HCT116 (cell line): ENCODE data around the gene PIAS2. TPM values are rescaled to one million over a fixed set of nuclear protein-coding genes. Genes with fewer than 3 reads are reported as not detected.

Experiments
- ATAC-seq: fragments of 200-7000 bp; cut with Tn5 transposase; 2 replicates; pipeline ENCODE4 v1.9.1; 2020; ENCODE audit warnings: mild to moderate bottlenecking, moderate library complexity
- BruUV-seq: library from RNA; stranded (reverse); fragments of 400-500 nt; replicated peaks from 2 replicates; lab custom pipeline; 2021; lab: Mats Ljungman, UMichigan
- CTCF ChIA-PET: fragments of 300-600 bp; sonication (Branson Sonifier 250); formaldehyde crosslinking; loops from one replicate; lab custom pipeline; 2021; ENCODE audit warnings: antibody characterized with exemption; lab: Charles Lee
- POLR2A ChIA-PET: fragments of 300-600, 350-600 bp; sonication (Branson Sonifier 250); formaldehyde crosslinking; loops from one replicate; lab custom pipeline; 2021; ENCODE audit warnings: antibody characterized with exemption; lab: Charles Lee
- RAD21 ChIA-PET, 2 experiments: fragments of 300-600 bp; sonication (Branson Sonifier 250); formaldehyde crosslinking; loops; one replicate each; lab custom pipeline; 2023; ENCODE audit warnings: low total read pairs in 2 of 2; ENCODE audit not compliant: uncharacterized antibody in 2 of 2, unreplicated experiment in 2 of 2, low non-redundant PET in 1 of 2; lab: Charles Lee
- DNase-seq: peaks from one replicate; pipeline ENCODE4 v3.0.0-alpha.2; 2010; ENCODE audit warnings: low read depth, low spot score
- H2AFZ ChIP-seq: fragments of 200-600 bp; shearing (Covaris generic), sonication (generic); 2 replicates; pipeline ENCODE4 v1.6.1; 2017; ENCODE audit warnings: low read depth, mixed run types, mixed read lengths, antibody characterized with exemption, low read length; ENCODE audit not compliant: poor library complexity, severe bottlenecking
- H3K27ac ChIP-seq: 2 replicates; pipeline ENCODE4 v1.5.1; 2012; ENCODE audit warnings: low read depth, low read length
- H3K27me3 ChIP-seq: fragments of 200-600 bp; sonication (generic); 2 replicates; pipeline ENCODE4 v1.6.1; 2016; ENCODE audit warnings: mixed run types, low read length, mixed read lengths; ENCODE audit not compliant: insufficient read depth
- H3K36me3 ChIP-seq, 2 experiments: fragments of 200-500 bp in 1 of 2; fragments of 200-600 bp in 1 of 2; sonication (Bioruptor generic) in 1 of 2; sonication (generic) in 1 of 2; 2 replicates each; pipeline versions ENCODE4 v1.5.1 to v1.6.1; 2014 to 2016; ENCODE audit warnings: low read length in 2 of 2, inconsistent platforms in 1 of 2, mixed read lengths in 1 of 2, mixed run types in 1 of 2; ENCODE audit not compliant: insufficient read depth in 2 of 2, control insufficient read depth in 1 of 2
- H3K4me1 ChIP-seq, 2 experiments: fragments of 200-600 bp in 1 of 2; sonication (generic) in 1 of 2; 2 replicates each; pipeline versions ENCODE4 v1.5.1 to v1.6.1; 2012 to 2017; ENCODE audit warnings: low read length in 2 of 2, inconsistent platforms in 1 of 2, mild to moderate bottlenecking in 1 of 2, mixed read lengths in 1 of 2, mixed run types in 1 of 2, moderate library complexity in 1 of 2; ENCODE audit not compliant: insufficient read depth in 2 of 2, control insufficient read depth in 1 of 2
- H3K4me2 ChIP-seq: fragments of 200-600 bp; sonication (generic); 2 replicates; pipeline ENCODE4 v1.6.1; 2017; ENCODE audit warnings: mixed run types, low read length, mixed read lengths
- H3K4me3 ChIP-seq, 2 experiments: fragments of 200-600 bp in 1 of 2; sonication (generic) in 1 of 2; replicated peaks in 1 of 2; 2 replicates each; pipeline ENCODE4 v1.5.1; 2011 to 2016; ENCODE audit warnings: low read length in 2 of 2, control low read depth in 1 of 2, low read depth in 1 of 2, mild to moderate bottlenecking in 1 of 2, mixed read lengths in 1 of 2, mixed run types in 1 of 2
- H3K79me2 ChIP-seq: fragments of 200-600 bp; sonication (generic); 2 replicates; pipeline ENCODE4 v1.6.1; 2017; ENCODE audit warnings: mild to moderate bottlenecking, mixed run types, low read length, moderate library complexity, mixed read lengths; ENCODE audit not compliant: insufficient read depth
- H3K9ac ChIP-seq: fragments of 200-600 bp; sonication (generic); 2 replicates; pipeline ENCODE4 v1.6.1; 2016; ENCODE audit warnings: low read length, mixed read lengths
- H3K9me2 ChIP-seq: fragments of 200-600 bp; sonication (generic), shearing (Covaris generic); 2 replicates; pipeline ENCODE4 v1.6.1; 2017; ENCODE audit warnings: mixed run types, mild to moderate bottlenecking, moderate library complexity; ENCODE audit not compliant: insufficient read depth
- H3K9me3 ChIP-seq, 2 experiments: fragments of 200-500 bp in 1 of 2; fragments of 200-600 bp in 1 of 2; sonication (Bioruptor generic) in 1 of 2; sonication (generic) in 1 of 2; 2 replicates each; pipeline ENCODE4 v1.6.1; 2014 to 2017; ENCODE audit warnings: low read length in 2 of 2, mixed read lengths in 2 of 2, inconsistent platforms in 1 of 2, low read depth in 1 of 2, mild to moderate bottlenecking in 1 of 2, mixed run types in 1 of 2, moderate library complexity in 1 of 2; ENCODE audit not compliant: control insufficient read depth in 1 of 2, insufficient read depth in 1 of 2
- H4K20me1 ChIP-seq: fragments of 200-600 bp; sonication (generic), shearing (Covaris generic); 2 replicates; pipeline ENCODE4 v1.6.1; 2017; ENCODE audit warnings: mixed run types, mild to moderate bottlenecking, moderate library complexity; ENCODE audit not compliant: insufficient read depth
- CBX3 ChIP-seq: IDR thresholded peaks from 2 replicates; pipeline ENCODE4 v1.6.1; 2012; ENCODE audit warnings: low read depth
- EGR1 ChIP-seq: IDR thresholded peaks from 2 replicates; pipeline ENCODE4 v1.6.1; 2012; ENCODE audit warnings: low read depth
- EZH2 ChIP-seq: fragments of 200-600 bp; sonication (generic); IDR thresholded peaks from 2 replicates; pipeline ENCODE4 v1.6.1; 2017; ENCODE audit warnings: antibody characterized with exemption, mixed run types
- MAX ChIP-seq: IDR thresholded peaks from 2 replicates; pipeline ENCODE4 v1.6.1; 2012
- POLR2A ChIP-seq: IDR thresholded peaks from 2 replicates; pipeline ENCODE4 v1.7.0; 2011; ENCODE audit warnings: borderline replicate concordance; ENCODE audit not compliant: insufficient read depth, insufficient read length; ENCODE audit errors: extremely low read depth
- POLR2AphosphoS5 ChIP-seq: IDR thresholded peaks from 2 replicates; pipeline ENCODE4 v1.6.1; 2011; ENCODE audit warnings: mild to moderate bottlenecking, low read depth, low read length, moderate library complexity
- SIN3A ChIP-seq: IDR thresholded peaks from 2 replicates; pipeline ENCODE4 v1.6.1; 2012; ENCODE audit warnings: low read depth
- SP1 ChIP-seq: IDR thresholded peaks from 2 replicates; pipeline ENCODE4 v1.6.1; 2012; ENCODE audit warnings: low read depth
- ZFX ChIP-seq: fragments of 450-650 bp; IDR thresholded peaks from 2 replicates; pipeline ENCODE4 v1.6.1; 2017
- ZNF274 ChIP-seq: fragments of 200-500 bp; sonication (Bioruptor generic); IDR thresholded peaks from 2 replicates; pipeline ENCODE4 v1.6.1; 2014; ENCODE audit warnings: mild to moderate bottlenecking, low read depth, low read length, inconsistent platforms
- intact Hi-C: fragments of 100-400 bp; cut with micrococcal nuclease; formaldehyde crosslinking; loops from 2 replicates; pipeline ENCODE4 v1.10.0; 2022
- total RNA-seq: library from RNA; stranded (reverse); gene quantifications from one replicate; pipeline ENCODE4 v1.2.1, GENCODE V29; 2021; ENCODE audit not compliant: unreplicated experiment
- TF ChIP-seq, protein P1 (sequence below): IDR thresholded peaks from 2 replicates; pipeline ENCODE4 v1.6.1; 2012
- TF ChIP-seq, protein P2 (sequence below): IDR thresholded peaks from 2 replicates; pipeline ENCODE4 v1.6.1; 2012; ENCODE audit warnings: low read depth
- TF ChIP-seq, protein P3 (sequence below): IDR thresholded peaks from 2 replicates; pipeline ENCODE4 v1.6.1; 2011; ENCODE audit warnings: mild to moderate bottlenecking, low read length, moderate library complexity; ENCODE audit not compliant: insufficient replicate concordance; ENCODE audit errors: extremely low read depth

PIAS2 gene
- total RNA-seq, 1 experiment from 2014 or later: 31.7 TPM

GRCh38 chr18:46859855-46860254, 57.5 kb downstream of the PIAS2 start:
- H3K27me3 ChIP-seq: no peaks in the 10 kb centered on the region
- H3K9me3 ChIP-seq: no peaks in the 10 kb centered on the region
- no peaks in the 10 kb centered on the region for H3K9me2 ChIP-seq
- no peak overlapping the region for H3K4me3 ChIP-seq
- H3K79me2 ChIP-seq: 0 out of 2 replicates have a peak, but pooled peaks cover 14% of the 10 kb centered on the region
- intact Hi-C loops: no loop called here
- H3K9ac ChIP-seq: no peak overlapping the region
- no peaks in the 10 kb centered on the region for H3K36me3 ChIP-seq
- ATAC-seq (no peak), DNase-seq (no peak)
- no TSS peak for BruUV-seq
- no peak overlapping the region for H2AFZ ChIP-seq
- CTCF ChIA-PET: no interaction called here
- RAD21 ChIA-PET: no interaction called here
- no peak overlapping the region for H3K27ac ChIP-seq
- POLR2A ChIA-PET: no interaction called here
- no peak overlapping the region for H3K4me2 ChIP-seq
- H4K20me1 ChIP-seq: no peaks in the 10 kb centered on the region
- TF ChIP-seq POLR2AphosphoS5: no peak
- TF ChIP-seq, protein P1, sequence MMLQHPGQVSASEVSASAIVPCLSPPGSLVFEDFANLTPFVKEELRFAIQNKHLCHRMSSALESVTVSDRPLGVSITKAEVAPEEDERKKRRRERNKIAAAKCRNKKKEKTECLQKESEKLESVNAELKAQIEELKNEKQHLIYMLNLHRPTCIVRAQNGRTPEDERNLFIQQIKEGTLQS: no peak
- TF ChIP-seq SIN3A: no peak
- TF ChIP-seq ZFX: no peak
- TF ChIP-seq EZH2: no peak
- no peak for TF ChIP-seq SP1
- TF ChIP-seq CBX3: no peak
- H3K4me1 ChIP-seq: no peaks in the 10 kb centered on the region

DNA sequence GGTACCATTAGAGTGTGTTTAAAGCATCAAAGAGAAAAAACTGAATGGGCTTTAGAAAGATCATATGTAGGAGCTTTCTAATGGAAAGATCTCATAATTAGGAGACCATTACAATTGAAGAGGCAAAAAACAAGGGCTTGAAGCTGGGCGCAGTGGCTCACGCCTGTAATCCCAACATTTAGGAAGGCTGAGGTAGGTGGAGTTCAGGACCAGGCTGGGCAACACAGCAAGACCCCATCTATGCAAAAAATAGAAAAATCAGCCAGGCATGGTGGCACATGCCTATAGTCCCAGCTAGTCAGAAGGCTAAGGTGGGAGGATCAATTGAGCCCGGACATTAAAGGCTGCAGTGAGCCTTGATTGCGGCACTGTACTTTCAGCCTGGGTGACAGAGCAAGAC, 59.0 kb downstream of the PIAS2 start:
- 0 out of 4 replicates have a peak, but pooled peaks cover 0 to 5% of the 10 kb centered on the region in 2 experiments for H3K36me3 ChIP-seq
- DNase-seq (no peak), ATAC-seq (no peak)
- no peaks in the 10 kb centered on the region for H3K27me3 ChIP-seq
- no peak overlapping the region for H3K4me3 ChIP-seq
- TF ChIP-seq, protein P2, sequence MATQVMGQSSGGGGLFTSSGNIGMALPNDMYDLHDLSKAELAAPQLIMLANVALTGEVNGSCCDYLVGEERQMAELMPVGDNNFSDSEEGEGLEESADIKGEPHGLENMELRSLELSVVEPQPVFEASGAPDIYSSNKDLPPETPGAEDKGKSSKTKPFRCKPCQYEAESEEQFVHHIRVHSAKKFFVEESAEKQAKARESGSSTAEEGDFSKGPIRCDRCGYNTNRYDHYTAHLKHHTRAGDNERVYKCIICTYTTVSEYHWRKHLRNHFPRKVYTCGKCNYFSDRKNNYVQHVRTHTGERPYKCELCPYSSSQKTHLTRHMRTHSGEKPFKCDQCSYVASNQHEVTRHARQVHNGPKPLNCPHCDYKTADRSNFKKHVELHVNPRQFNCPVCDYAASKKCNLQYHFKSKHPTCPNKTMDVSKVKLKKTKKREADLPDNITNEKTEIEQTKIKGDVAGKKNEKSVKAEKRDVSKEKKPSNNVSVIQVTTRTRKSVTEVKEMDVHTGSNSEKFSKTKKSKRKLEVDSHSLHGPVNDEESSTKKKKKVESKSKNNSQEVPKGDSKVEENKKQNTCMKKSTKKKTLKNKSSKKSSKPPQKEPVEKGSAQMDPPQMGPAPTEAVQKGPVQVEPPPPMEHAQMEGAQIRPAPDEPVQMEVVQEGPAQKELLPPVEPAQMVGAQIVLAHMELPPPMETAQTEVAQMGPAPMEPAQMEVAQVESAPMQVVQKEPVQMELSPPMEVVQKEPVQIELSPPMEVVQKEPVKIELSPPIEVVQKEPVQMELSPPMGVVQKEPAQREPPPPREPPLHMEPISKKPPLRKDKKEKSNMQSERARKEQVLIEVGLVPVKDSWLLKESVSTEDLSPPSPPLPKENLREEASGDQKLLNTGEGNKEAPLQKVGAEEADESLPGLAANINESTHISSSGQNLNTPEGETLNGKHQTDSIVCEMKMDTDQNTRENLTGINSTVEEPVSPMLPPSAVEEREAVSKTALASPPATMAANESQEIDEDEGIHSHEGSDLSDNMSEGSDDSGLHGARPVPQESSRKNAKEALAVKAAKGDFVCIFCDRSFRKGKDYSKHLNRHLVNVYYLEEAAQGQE: no peak
- TF ChIP-seq ZNF274: no peak
- no peak for TF ChIP-seq EGR1
- TF ChIP-seq MAX: no peak
- no peak for TF ChIP-seq POLR2A
- TF ChIP-seq, protein P3, sequence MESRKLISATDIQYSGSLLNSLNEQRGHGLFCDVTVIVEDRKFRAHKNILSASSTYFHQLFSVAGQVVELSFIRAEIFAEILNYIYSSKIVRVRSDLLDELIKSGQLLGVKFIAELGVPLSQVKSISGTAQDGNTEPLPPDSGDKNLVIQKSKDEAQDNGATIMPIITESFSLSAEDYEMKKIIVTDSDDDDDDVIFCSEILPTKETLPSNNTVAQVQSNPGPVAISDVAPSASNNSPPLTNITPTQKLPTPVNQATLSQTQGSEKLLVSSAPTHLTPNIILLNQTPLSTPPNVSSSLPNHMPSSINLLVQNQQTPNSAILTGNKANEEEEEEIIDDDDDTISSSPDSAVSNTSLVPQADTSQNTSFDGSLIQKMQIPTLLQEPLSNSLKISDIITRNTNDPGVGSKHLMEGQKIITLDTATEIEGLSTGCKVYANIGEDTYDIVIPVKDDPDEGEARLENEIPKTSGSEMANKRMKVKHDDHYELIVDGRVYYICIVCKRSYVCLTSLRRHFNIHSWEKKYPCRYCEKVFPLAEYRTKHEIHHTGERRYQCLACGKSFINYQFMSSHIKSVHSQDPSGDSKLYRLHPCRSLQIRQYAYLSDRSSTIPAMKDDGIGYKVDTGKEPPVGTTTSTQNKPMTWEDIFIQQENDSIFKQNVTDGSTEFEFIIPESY: no peak
- H3K4me2 ChIP-seq: no peak overlapping the region
- H2AFZ ChIP-seq: no peak overlapping the region
- H3K9me3 ChIP-seq: no peaks in the 10 kb centered on the region
- no peaks in the 10 kb centered on the region for H3K4me1 ChIP-seq
- 0 out of 2 replicates have a peak, but pooled peaks cover 7% of the 10 kb centered on the region for H3K79me2 ChIP-seq
- H4K20me1 ChIP-seq: no peaks in the 10 kb centered on the region
- H3K27ac ChIP-seq: no peak overlapping the region
- H3K9me2 ChIP-seq: no peaks in the 10 kb centered on the region
- no peak overlapping the region for H3K9ac ChIP-seq
- no TSS peak for BruUV-seq
- CTCF ChIA-PET: no interaction called here
- RAD21 ChIA-PET: no interaction called here
- intact Hi-C loops: no loop called here
- POLR2A ChIA-PET: no interaction called here
